ENCODE data around the gene TBC1D14. TPM values are rescaled to one million over a fixed set of nuclear protein-coding genes. Genes with fewer than 3 reads are reported as not detected.
A peak's percentile ranks its signal among the peaks of the same experiment; 100 is the strongest.

TBC1D14 gene
- total and polyA plus RNA-seq, 2 of the 4 experiments (the other 2 are of a cell fraction): 31.7 to 40.7 TPM

DNA sequence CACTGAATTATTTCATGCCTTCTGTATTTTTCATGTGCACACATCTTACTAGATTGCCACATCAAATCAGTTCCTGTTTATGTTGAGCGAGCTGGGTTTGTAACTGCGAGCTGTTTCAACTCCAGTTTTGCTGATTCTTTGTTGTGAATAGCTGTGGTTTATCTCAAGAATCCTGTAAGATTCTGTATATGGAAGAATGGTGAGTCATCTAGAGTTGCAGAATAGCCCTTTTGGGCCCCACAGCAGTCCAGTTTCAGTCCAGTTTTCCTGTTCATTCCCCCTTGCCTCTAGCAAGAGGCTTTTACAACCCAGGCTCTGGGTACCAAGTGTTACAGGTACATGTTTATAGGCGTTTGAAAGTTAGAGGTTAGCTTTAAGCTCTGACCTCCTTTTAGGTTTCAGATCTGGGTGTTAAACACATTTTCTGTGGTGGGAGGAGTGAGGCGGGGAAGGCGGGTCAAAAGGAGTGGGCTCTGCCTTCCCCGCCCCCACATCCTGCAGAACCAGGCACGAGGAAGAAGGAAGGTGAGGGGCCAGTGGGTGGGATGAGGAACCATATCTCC lies 32.7 kb downstream of the TBC1D14 start:
- H3K9me1 ChIP-seq (ENCODE audit: insufficient read depth, low read length): peaks cover 33% of the 10 kb centered on the region
- H4K91ac ChIP-seq (ENCODE audit: insufficient read depth, low read depth, low read length): peak overlapping the region; percentile 95
- dilution Hi-C loops (cut with HindIII; ENCODE audit: low sequenced_read_pairs, unreplicated experiment) (no loop called here), intact Hi-C loops (cut with micrococcal nuclease) (loop anchor here (1.0 kb wide), 2 partner anchors 45 to 49 kb away; no protein-coding TSS in a partner anchor), in situ Hi-C loops (cut with MboI; ENCODE audit: low sequenced_read_pairs) (no loop called here)
- H3K27me3 ChIP-seq (ENCODE audit: control insufficient read depth, insufficient read depth, low read length): no peaks in the 10 kb centered on the region
- peak; percentile 98 for TF ChIP-seq CEBPB (IDR thresholded peaks at IDR 0.05; ENCODE audit: low read depth, low read length)
- TF ChIP-seq RCOR1 (IDR thresholded peaks at IDR 0.05; ENCODE audit: insufficient replicate concordance, low read length): no peak
- TF ChIP-seq SMC3 (IDR thresholded peaks at IDR 0.05; ENCODE audit: low read depth, low read length): no peak; the same call in 1 of the 2 replicates
- no peak for TF ChIP-seq POLR2A (IDR thresholded peaks at IDR 0.05; ENCODE audit: low read depth, low read length)
- peak; percentile 63 for TF ChIP-seq BHLHE40 (IDR thresholded peaks at IDR 0.05; ENCODE audit: low read depth, low read length)
- TF ChIP-seq CHD1 (IDR thresholded peaks at IDR 0.05; ENCODE audit: low read depth, low read length): no peak
- TF ChIP-seq MAFK (IDR thresholded peaks at IDR 0.05; ENCODE audit: low read depth, low read length): peak; percentile 81
- TF ChIP-seq RAD21 (IDR thresholded peaks at IDR 0.05; ENCODE audit: low read length): peak; percentile 26
- peak; percentile 92 for TF ChIP-seq FOS (IDR thresholded peaks at IDR 0.05; ENCODE audit: low read depth, low read length)
- TF ChIP-seq, protein P1, sequence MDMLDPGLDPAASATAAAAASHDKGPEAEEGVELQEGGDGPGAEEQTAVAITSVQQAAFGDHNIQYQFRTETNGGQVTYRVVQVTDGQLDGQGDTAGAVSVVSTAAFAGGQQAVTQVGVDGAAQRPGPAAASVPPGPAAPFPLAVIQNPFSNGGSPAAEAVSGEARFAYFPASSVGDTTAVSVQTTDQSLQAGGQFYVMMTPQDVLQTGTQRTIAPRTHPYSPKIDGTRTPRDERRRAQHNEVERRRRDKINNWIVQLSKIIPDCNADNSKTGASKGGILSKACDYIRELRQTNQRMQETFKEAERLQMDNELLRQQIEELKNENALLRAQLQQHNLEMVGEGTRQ (IDR thresholded peaks at IDR 0.05; ENCODE audit: low read depth, low read length): no peak
- TF ChIP-seq, protein P2, sequence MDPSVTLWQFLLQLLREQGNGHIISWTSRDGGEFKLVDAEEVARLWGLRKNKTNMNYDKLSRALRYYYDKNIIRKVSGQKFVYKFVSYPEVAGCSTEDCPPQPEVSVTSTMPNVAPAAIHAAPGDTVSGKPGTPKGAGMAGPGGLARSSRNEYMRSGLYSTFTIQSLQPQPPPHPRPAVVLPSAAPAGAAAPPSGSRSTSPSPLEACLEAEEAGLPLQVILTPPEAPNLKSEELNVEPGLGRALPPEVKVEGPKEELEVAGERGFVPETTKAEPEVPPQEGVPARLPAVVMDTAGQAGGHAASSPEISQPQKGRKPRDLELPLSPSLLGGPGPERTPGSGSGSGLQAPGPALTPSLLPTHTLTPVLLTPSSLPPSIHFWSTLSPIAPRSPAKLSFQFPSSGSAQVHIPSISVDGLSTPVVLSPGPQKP (IDR thresholded peaks at IDR 0.05; ENCODE audit: borderline replicate concordance, low read depth, low read length): no peak
- peak; percentile 89 for TF ChIP-seq NFE2L2 (IDR thresholded peaks at IDR 0.05; ENCODE audit: low read depth, low read length)
- TF ChIP-seq, protein P3, sequence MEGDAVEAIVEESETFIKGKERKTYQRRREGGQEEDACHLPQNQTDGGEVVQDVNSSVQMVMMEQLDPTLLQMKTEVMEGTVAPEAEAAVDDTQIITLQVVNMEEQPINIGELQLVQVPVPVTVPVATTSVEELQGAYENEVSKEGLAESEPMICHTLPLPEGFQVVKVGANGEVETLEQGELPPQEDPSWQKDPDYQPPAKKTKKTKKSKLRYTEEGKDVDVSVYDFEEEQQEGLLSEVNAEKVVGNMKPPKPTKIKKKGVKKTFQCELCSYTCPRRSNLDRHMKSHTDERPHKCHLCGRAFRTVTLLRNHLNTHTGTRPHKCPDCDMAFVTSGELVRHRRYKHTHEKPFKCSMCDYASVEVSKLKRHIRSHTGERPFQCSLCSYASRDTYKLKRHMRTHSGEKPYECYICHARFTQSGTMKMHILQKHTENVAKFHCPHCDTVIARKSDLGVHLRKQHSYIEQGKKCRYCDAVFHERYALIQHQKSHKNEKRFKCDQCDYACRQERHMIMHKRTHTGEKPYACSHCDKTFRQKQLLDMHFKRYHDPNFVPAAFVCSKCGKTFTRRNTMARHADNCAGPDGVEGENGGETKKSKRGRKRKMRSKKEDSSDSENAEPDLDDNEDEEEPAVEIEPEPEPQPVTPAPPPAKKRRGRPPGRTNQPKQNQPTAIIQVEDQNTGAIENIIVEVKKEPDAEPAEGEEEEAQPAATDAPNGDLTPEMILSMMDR (conservative IDR thresholded peaks at IDR 0.05; ENCODE audit: low read depth, low read length): no peak
- no peak for TF ChIP-seq RFX5 (IDR thresholded peaks at IDR 0.05; ENCODE audit: low read depth, low read length)
- peak overlapping the region; percentile 90 for H3K4me2 ChIP-seq (ENCODE audit: low read depth, low read length)
- peak overlapping the region; percentile 81 for H2AFZ ChIP-seq (replicated peaks; ENCODE audit: low read length, poor library complexity)
- peak overlapping the region; percentile 90 for H3K56ac ChIP-seq (ENCODE audit: extremely low read depth, insufficient read depth, low read length)
- peak overlapping the region; percentile 90 for H3K27ac ChIP-seq (ENCODE audit: insufficient read depth, low read length)
- ATAC-seq (ENCODE audit: low read depth) (peak; percentile 93), DNase-seq (peak; percentile 98)
- peak overlapping the region; percentile 91 for H3K14ac ChIP-seq (replicated peaks; ENCODE audit: low read depth, low read length)
- H2BK15ac ChIP-seq (ENCODE audit: low read depth, low read length): peak overlapping the region; percentile 73; the same call in 1 of the 3 replicates
- peak overlapping the region; percentile 86 for H2AK9ac ChIP-seq (replicated peaks; ENCODE audit: low read depth, low read length, poor library complexity)
- H3K9ac ChIP-seq (ENCODE audit: low read depth, low read length): peak overlapping the region; percentile 72
- H3K18ac ChIP-seq (ENCODE audit: low read depth, low read length): peak overlapping the region; percentile 97
- H2BK20ac ChIP-seq (ENCODE audit: low read depth, low read length): peak overlapping the region; percentile 98
- H3K36me3 ChIP-seq (ENCODE audit: control insufficient read depth, insufficient read depth, low read length): no peaks in the 10 kb centered on the region; the same call in 1 of the 2 replicates
- peak overlapping the region; percentile 97 for H3K4ac ChIP-seq (ENCODE audit: low read depth, low read length)
- H4K8ac ChIP-seq (ENCODE audit: low read depth in 2 of 2, low read length in 2 of 2): peak overlapping the region; percentile 47 to 91
- peak overlapping the region; percentile 92 for H2AK5ac ChIP-seq (ENCODE audit: low read depth, low read length)
- H2BK5ac ChIP-seq (ENCODE audit: low read depth, low read length, poor library complexity, severe bottlenecking): peak overlapping the region; percentile 98
- POLR2A ChIA-PET (ENCODE audit: unreplicated experiment): no interaction called here
- H2BK120ac ChIP-seq (ENCODE audit: low read depth, low read length): peak overlapping the region; percentile 99
- H3K4me1 ChIP-seq (ENCODE audit: control insufficient read depth, insufficient read depth, low read length): peaks cover 28% of the 10 kb centered on the region
- peak overlapping the region; percentile 93 for H4K5ac ChIP-seq (ENCODE audit: low read depth, low read length)
- CTCF ChIA-PET: no interaction called here
- BruUV-seq (replicated peaks): no TSS peak
- H3K9me3 ChIP-seq (ENCODE audit: control insufficient read depth, insufficient read depth, low read length): no peaks in the 10 kb centered on the region
- peak overlapping the region; percentile 85 for H3K23ac ChIP-seq (ENCODE audit: low read depth, low read length)
- H3K4me3 ChIP-seq (ENCODE audit: insufficient read depth, low read depth, low read length): peak overlapping the region; percentile 17; the same call in 1 of the 2 replicates
- H3K79me1 ChIP-seq (ENCODE audit: low read depth in 1 of 2, low read length in 2 of 2): peaks cover 21 to 55% of the 10 kb centered on the region in 2 experiments; a peak in 3 of 4 replicates
- H4K20me1 ChIP-seq (ENCODE audit: insufficient read depth, low read length): peaks cover 3% of the 10 kb centered on the region; the same call in 1 of the 2 replicates
- no CpG with 5 or more reads among the region's 7 CpGs for WGBS, 2 experiments (ENCODE audit: extremely low coverage in 2 of 2, insufficient read length in 1 of 2)
